Smooth muscle cell (in vitro differentiated cells): Measurements from ENCODE around the gene ATAD5. TPM values are rescaled to one million over a fixed set of nuclear protein-coding genes. Genes with fewer than 3 reads are reported as not detected.

Source experiments
- DNase-seq: peaks from one replicate; lab custom pipeline; 2025; ENCODE audit not compliant: unreplicated experiment; lab: John Stamatoyannopoulos, UW
- H2AFZ ChIP-seq: fragments of 200-600 bp; sonication (generic); 2 replicates; pipeline ENCODE4 v1.6.0; 2016; ENCODE audit warnings: antibody characterized with exemption, low read depth, mild to moderate bottlenecking
- H3F3A ChIP-seq: fragments of 200-600 bp; sonication (generic); 2 replicates; pipeline ENCODE4 v1.6.0; 2017; ENCODE audit warnings: antibody characterized with exemption, low read depth
- H3K27ac ChIP-seq: fragments of 200-600 bp; sonication (generic); 2 replicates; pipeline ENCODE4 v1.5.1; 2016; ENCODE audit warnings: low read depth, mild to moderate bottlenecking
- H3K27me3 ChIP-seq: fragments of 200-600 bp; sonication (generic); 2 replicates; pipeline ENCODE4 v1.6.1; 2016; ENCODE audit warnings: low read depth, mild to moderate bottlenecking
- H3K36me3 ChIP-seq: fragments of 200-600 bp; sonication (generic); 2 replicates; pipeline ENCODE4 v1.5.1; 2016; ENCODE audit warnings: low read depth
- H3K4me1 ChIP-seq: fragments of 200-600 bp; sonication (generic); 2 replicates; pipeline ENCODE4 v1.5.1; 2016; ENCODE audit warnings: low read depth
- H3K4me2 ChIP-seq: fragments of 200-600 bp; sonication (generic); 2 replicates; pipeline ENCODE4 v1.6.0; 2016; ENCODE audit warnings: mild to moderate bottlenecking
- H3K4me3 ChIP-seq: fragments of 200-600 bp; sonication (generic); 2 replicates; pipeline ENCODE4 v1.5.1; 2016; ENCODE audit warnings: mild to moderate bottlenecking
- H3K79me2 ChIP-seq: fragments of 200-600 bp; sonication (generic); 2 replicates; pipeline ENCODE4 v1.6.0; 2016; ENCODE audit warnings: low read depth, mild to moderate bottlenecking
- H3K9ac ChIP-seq: fragments of 200-600 bp; sonication (generic); 2 replicates; pipeline ENCODE4 v1.6.0; 2016; ENCODE audit warnings: low read depth
- H3K9me3 ChIP-seq: fragments of 200-600 bp; sonication (generic); replicated peaks from 2 replicates; pipeline ENCODE4 v1.5.1; 2016; ENCODE audit warnings: low read depth
- H4K20me1 ChIP-seq: fragments of 200-600 bp; sonication (generic); 2 replicates; pipeline ENCODE4 v1.6.0; 2016; ENCODE audit warnings: low read depth
- WGBS: methylation state at CpG from one replicate; pipeline ENCODE4 v1.1.7; 2016; ENCODE audit warnings: low lambda C conversion rate; 5-methylcytosine and 5-hydroxymethylcytosine counted together
- polyA plus RNA-seq: library from polyadenylated mRNA; unstranded; fragments of >200 nt; fragmentation: Nextera tagmentation; extraction: Ambion mirVana; gene quantifications from 2 replicates; pipeline ENCODE4 v1.2.1, GENCODE V29; 2016
- total RNA-seq: library from RNA; depleted of rRNA; stranded (reverse); fragments of >200 nt; gene quantifications from 2 replicates; pipeline ENCODE4 v1.2.3, GENCODE V29; 2014
- TF ChIP-seq, protein P1 (sequence below): fragments of 200-600 bp; sonication (generic); IDR thresholded peaks from 2 replicates; pipeline ENCODE4 v1.5.1; 2017; ENCODE audit warnings: borderline replicate concordance, mild to moderate bottlenecking, antibody characterized with exemption; ENCODE audit not compliant: insufficient read depth, poor library complexity, severe bottlenecking

ATAD5 gene
- total and polyA plus RNA-seq, 2 experiments from 2014 or later, result 2.1 to 4.7 TPM

DNA sequence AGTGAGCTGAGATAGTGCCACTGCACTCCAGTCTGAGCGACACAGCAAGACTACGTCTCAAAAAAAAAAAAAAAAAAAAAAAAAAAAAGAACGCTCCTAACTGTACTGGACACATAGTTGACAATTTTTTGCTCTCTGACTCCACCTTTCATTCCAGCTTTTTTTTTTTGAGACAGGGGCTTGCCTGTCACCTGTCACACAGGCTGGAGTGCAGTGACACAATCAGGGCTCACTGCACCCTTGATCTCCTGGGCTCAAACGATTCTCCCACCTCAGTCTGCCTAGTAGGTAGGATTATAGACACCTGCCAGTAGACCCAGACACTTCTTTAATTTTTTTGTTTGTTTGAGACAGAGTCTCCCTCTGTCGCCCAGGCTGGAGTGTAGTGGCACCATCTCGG is 4.7 kb upstream of the ATAD5 start:
- peaks cover 15% of the 10 kb centered on the region for H3K4me1 ChIP-seq
- no peak overlapping the region for H3K9ac ChIP-seq
- no peak for DNase-seq
- H3K27ac ChIP-seq, result no peak overlapping the region
- no peaks in the 10 kb centered on the region for H3F3A ChIP-seq
- no peak overlapping the region for H3K4me2 ChIP-seq
- no peak overlapping the region for H2AFZ ChIP-seq
- 90% methylated on average over 6 of the region's 6 CpGs for WGBS
- H4K20me1 ChIP-seq, result no peaks in the 10 kb centered on the region
- TF ChIP-seq, protein P1, sequence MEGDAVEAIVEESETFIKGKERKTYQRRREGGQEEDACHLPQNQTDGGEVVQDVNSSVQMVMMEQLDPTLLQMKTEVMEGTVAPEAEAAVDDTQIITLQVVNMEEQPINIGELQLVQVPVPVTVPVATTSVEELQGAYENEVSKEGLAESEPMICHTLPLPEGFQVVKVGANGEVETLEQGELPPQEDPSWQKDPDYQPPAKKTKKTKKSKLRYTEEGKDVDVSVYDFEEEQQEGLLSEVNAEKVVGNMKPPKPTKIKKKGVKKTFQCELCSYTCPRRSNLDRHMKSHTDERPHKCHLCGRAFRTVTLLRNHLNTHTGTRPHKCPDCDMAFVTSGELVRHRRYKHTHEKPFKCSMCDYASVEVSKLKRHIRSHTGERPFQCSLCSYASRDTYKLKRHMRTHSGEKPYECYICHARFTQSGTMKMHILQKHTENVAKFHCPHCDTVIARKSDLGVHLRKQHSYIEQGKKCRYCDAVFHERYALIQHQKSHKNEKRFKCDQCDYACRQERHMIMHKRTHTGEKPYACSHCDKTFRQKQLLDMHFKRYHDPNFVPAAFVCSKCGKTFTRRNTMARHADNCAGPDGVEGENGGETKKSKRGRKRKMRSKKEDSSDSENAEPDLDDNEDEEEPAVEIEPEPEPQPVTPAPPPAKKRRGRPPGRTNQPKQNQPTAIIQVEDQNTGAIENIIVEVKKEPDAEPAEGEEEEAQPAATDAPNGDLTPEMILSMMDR, result no peak
- H3K79me2 ChIP-seq, result peaks cover 20% of the 10 kb centered on the region
- H3K36me3 ChIP-seq, result no peaks in the 10 kb centered on the region
- no peaks in the 10 kb centered on the region for H3K27me3 ChIP-seq
- H3K4me3 ChIP-seq, result no peak overlapping the region
- no peaks in the 10 kb centered on the region for H3K9me3 ChIP-seq

- DNase-seq, result no peak
- H3K9me3 ChIP-seq, result no peaks in the 10 kb centered on the region
- no peaks in the 10 kb centered on the region for H3F3A ChIP-seq
- 86% methylated on average over 5 of the region's 5 CpGs for WGBS
- no peak overlapping the region for H3K27ac ChIP-seq
- peaks cover 15% of the 10 kb centered on the region for H3K79me2 ChIP-seq
- no peaks in the 10 kb centered on the region for H3K36me3 ChIP-seq
- H3K4me2 ChIP-seq, result no peak overlapping the region
- H3K9ac ChIP-seq, result no peak overlapping the region
- no peak overlapping the region for H2AFZ ChIP-seq
- no peak overlapping the region for H3K4me3 ChIP-seq
- H3K4me1 ChIP-seq, result peaks cover 14% of the 10 kb centered on the region
- H4K20me1 ChIP-seq, result no peaks in the 10 kb centered on the region
- TF ChIP-seq, protein P1, result no peak
- H3K27me3 ChIP-seq, result no peaks in the 10 kb centered on the region
Observed at GRCh38 chr17:30829022-30829421, 2.7 kb upstream of the ATAD5 start.

- Histone ChIP-seq H3K36me3 (no peaks in the 10 kb centered on the region), H3K4me1 (peaks cover 14% of the 10 kb centered on the region), H3K27ac (no peak overlapping the region), H3K27me3 (no peaks in the 10 kb centered on the region), H3K9ac (peak overlapping the region; percentile 79), H4K20me1 (no peaks in the 10 kb centered on the region), H3F3A (no peaks in the 10 kb centered on the region), H3K4me2 (peak overlapping the region; percentile 92), H3K4me3 (peak overlapping the region; percentile 80), H3K9me3 (no peaks in the 10 kb centered on the region), H2AFZ (peak overlapping the region; percentile 99), H3K79me2 (peaks cover 15% of the 10 kb centered on the region)
- TF ChIP-seq, protein P1, result no peak
- no peak for DNase-seq
- WGBS, result 36% methylated on average over 13 of the region's 13 CpGs
Observed at GRCh38 chr17:30831257-30831656, 509 bp upstream of the ATAD5 start.

- Histone ChIP-seq H3K4me1 (peaks cover 14% of the 10 kb centered on the region), H3K27me3 (no peaks in the 10 kb centered on the region), H3F3A (no peaks in the 10 kb centered on the region), H3K9ac (peak overlapping the region; percentile 79), H2AFZ (peak overlapping the region; percentile 99), H3K4me2 (peak overlapping the region; percentile 92), H3K79me2 (peaks cover 15% of the 10 kb centered on the region), H3K4me3 (peak overlapping the region; percentile 80), H3K27ac (no peak overlapping the region), H3K36me3 (no peaks in the 10 kb centered on the region), H4K20me1 (no peaks in the 10 kb centered on the region), H3K9me3 (no peaks in the 10 kb centered on the region)
- no peak for DNase-seq
- TF ChIP-seq, protein P1, result no peak
- 8% methylated on average over 15 of the region's 15 CpGs for WGBS
Observed at GRCh38 chr17:30832438-30833124, 815 bp downstream of the ATAD5 start.
